ENCODE results near the gene TACR1. TPM values are rescaled to one million over a fixed set of nuclear protein-coding genes. Genes with fewer than 3 reads are reported as not detected.

The TACR1 gene
- total RNA-seq, 1 experiment from 2014 or later: not detected

- Histone ChIP-seq H3K36me3 (ENCODE audit: insufficient read depth, low read length, poor library complexity, severe bottlenecking) (no peaks in the 10 kb centered on the region), H3K27me3 (replicated peaks; ENCODE audit: insufficient read depth, low read depth, low read length, poor library complexity) (no peaks in the 10 kb centered on the region), H3K4me3 (ENCODE audit: low read depth, low read length, poor library complexity, severe bottlenecking) (no peak overlapping the region), H3K4me1 (ENCODE audit: insufficient read depth, low read length, poor library complexity, severe bottlenecking) (no peaks in the 10 kb centered on the region), H3K27ac (ENCODE audit: low read depth, low read length, poor library complexity, severe bottlenecking) (no peak overlapping the region), H3K9me3 (ENCODE audit: low read depth, low read length, poor library complexity, severe bottlenecking) (no peaks in the 10 kb centered on the region)
- TF ChIP-seq EZH2 (IDR thresholded peaks at IDR 0.05; ENCODE audit: borderline replicate concordance, low read depth, low read length, poor library complexity, severe bottlenecking): no peak
- no peak for TF ChIP-seq CTCF (conservative IDR thresholded peaks at IDR 0.05; ENCODE audit: low read depth, low read length)
- ChIA-PET POLR2A (ENCODE audit: low non-redundant PET) (no interaction called here), CTCF (interaction anchor here (0.9 kb wide), 1 partner anchor 121 kb away, joined by 3 read pairs; the partner anchor contains the start of gene TACR1)
- BruUV-seq (replicated peaks): no TSS peak
- DNase-seq (ENCODE audit: low spot score): no peak
- intact Hi-C loops (cut with micrococcal nuclease; ENCODE audit: unreplicated experiment): no loop called here
Observed at GRCh38 chr2:75077909-75078308, 121.4 kb downstream of the TACR1 start.

- intact Hi-C loops (cut with micrococcal nuclease; ENCODE audit: unreplicated experiment): no loop called here
- no peaks in the 10 kb centered on the region for H3K9me3 ChIP-seq (ENCODE audit: low read depth, low read length, poor library complexity, severe bottlenecking)
- no peak for TF ChIP-seq EZH2 (IDR thresholded peaks at IDR 0.05; ENCODE audit: borderline replicate concordance, low read depth, low read length, poor library complexity, severe bottlenecking)
- TF ChIP-seq CTCF (conservative IDR thresholded peaks at IDR 0.05; ENCODE audit: low read depth, low read length): no peak
- ChIA-PET POLR2A (ENCODE audit: low non-redundant PET) (no interaction called here), CTCF (no interaction called here)
- H3K4me1 ChIP-seq (ENCODE audit: insufficient read depth, low read length, poor library complexity, severe bottlenecking): no peaks in the 10 kb centered on the region
- H3K27ac ChIP-seq (ENCODE audit: low read depth, low read length, poor library complexity, severe bottlenecking): no peak overlapping the region
- no peaks in the 10 kb centered on the region for H3K36me3 ChIP-seq (ENCODE audit: insufficient read depth, low read length, poor library complexity, severe bottlenecking)
- DNase-seq (ENCODE audit: low spot score): no peak
- BruUV-seq (replicated peaks): no TSS peak
- no peaks in the 10 kb centered on the region for H3K27me3 ChIP-seq (replicated peaks; ENCODE audit: insufficient read depth, low read depth, low read length, poor library complexity)
- H3K4me3 ChIP-seq (ENCODE audit: low read depth, low read length, poor library complexity, severe bottlenecking): no peak overlapping the region
Observed at GRCh38 chr2:75076088-75076487, 123.2 kb downstream of the TACR1 start.

- intact Hi-C loops (cut with micrococcal nuclease; ENCODE audit: unreplicated experiment): no loop called here
- Histone ChIP-seq H3K4me3 (ENCODE audit: low read depth, low read length, poor library complexity, severe bottlenecking) (no peak overlapping the region), H3K4me1 (ENCODE audit: insufficient read depth, low read length, poor library complexity, severe bottlenecking) (no peaks in the 10 kb centered on the region), H3K9me3 (ENCODE audit: low read depth, low read length, poor library complexity, severe bottlenecking) (no peaks in the 10 kb centered on the region), H3K27me3 (replicated peaks; ENCODE audit: insufficient read depth, low read depth, low read length, poor library complexity) (no peaks in the 10 kb centered on the region), H3K36me3 (ENCODE audit: insufficient read depth, low read length, poor library complexity, severe bottlenecking) (no peaks in the 10 kb centered on the region), H3K27ac (ENCODE audit: low read depth, low read length, poor library complexity, severe bottlenecking) (no peak overlapping the region)
- TF ChIP-seq CTCF (conservative IDR thresholded peaks at IDR 0.05; ENCODE audit: low read depth, low read length) (no peak), EZH2 (IDR thresholded peaks at IDR 0.05; ENCODE audit: borderline replicate concordance, low read depth, low read length, poor library complexity, severe bottlenecking) (no peak)
- DNase-seq (ENCODE audit: low spot score): no peak
- BruUV-seq (replicated peaks): no TSS peak
- POLR2A ChIA-PET (ENCODE audit: low non-redundant PET): no interaction called here
- CTCF ChIA-PET: no interaction called here
Observed at GRCh38 chr2:75074708-75075107, 124.6 kb downstream of the TACR1 start.

Data from A673 (cell line).